Ovary (tissue), 9 donors: Measurements from ENCODE around the gene EHMT2. TPM values are rescaled to one million over a fixed set of nuclear protein-coding genes. Genes with fewer than 3 reads are reported as not detected.

Experiments used
- DNase-seq, 5 donors: peaks; one replicate each; pipeline ENCODE4 v3.0.0-alpha.2; 2019 to 2020
- H3K27ac ChIP-seq, 2 donors: fragments of 200-600 bp; one replicate each; pipeline versions ENCODE4 v1.5.1 to v1.8.0; 2019 to 2022
- H3K27me3 ChIP-seq: fragments of 200-600 bp; one replicate; pipeline ENCODE4 v1.8.0; 2022
- H3K36me3 ChIP-seq: fragments of 200-600 bp; sonication (generic); one replicate; pipeline ENCODE4 v1.5.1; 2019
- H3K4me1 ChIP-seq: one replicate; pipeline ENCODE4 v1.8.1; 2013; ENCODE audit warnings: mild to moderate bottlenecking, moderate library complexity; ENCODE audit not compliant: insufficient read depth
- H3K4me3 ChIP-seq: fragments of 200-600 bp; sonication (generic); one replicate; pipeline ENCODE4 v1.5.1; 2017
- H3K9me3 ChIP-seq, 2 donors: fragments of 200-600 bp in 1 of 2; sonication (generic) in 1 of 2; one replicate each; pipeline versions ENCODE4 v1.5.1 to v1.8.1; 2013 to 2019; ENCODE audit warnings: mild to moderate bottlenecking in 1 of 2, moderate library complexity in 1 of 2
- CTCF ChIP-seq, 3 donors: fragments of 450-650 bp in 2 of 3; fragments of 200-600 bp in 1 of 3; IDR thresholded peaks; one replicate each; pipeline versions ENCODE4 v1.5.1 to v1.8.0; 2016 to 2022; ENCODE audit warnings: antibody characterized with exemption in 3 of 3, mild to moderate bottlenecking in 1 of 3
- EP300 ChIP-seq: sonication (generic); formaldehyde crosslinking; IDR thresholded peaks from one replicate; pipeline ENCODE4 v1.6.1; 2017; ENCODE audit warnings: antibody characterized with exemption
- POLR2A ChIP-seq: fragments of 450-650 bp; IDR thresholded peaks from one replicate; pipeline ENCODE4 v1.6.1; 2017; ENCODE audit warnings: antibody characterized with exemption, mild to moderate bottlenecking, moderate library complexity
- WGBS, 3 donors: extraction: QIAGEN DNeasy Blood & Tissue Kit in 1 of 3; methylation state at CpG; one replicate each; pipeline versions ENCODE4 v1.1.5 to v1.1.7; 2013 to 2017; 5-methylcytosine and 5-hydroxymethylcytosine counted together
- intact Hi-C, 4 donors: fragments of 100-400 bp; cut with DNase I; formaldehyde crosslinking; loops; one replicate each; pipeline versions ENCODE4 v1.11.0 to v1.15.1; 2022 to 2023
- polyA plus RNA-seq, 2 donors: library from polyadenylated mRNA; stranded (reverse); fragments of 200-250 nt in 1 of 2; fragments of 350-450 nt in 1 of 2; fragmentation: Illumina TruSeq in 1 of 2; extraction: RNeasy Lipid Tissue Mini Kit (QIAGEN cat#74804) in 1 of 2; gene quantifications; one replicate each; pipeline ENCODE4 v1.2.3, GENCODE V29; 2013 to 2014
- total RNA-seq, 7 donors: library from RNA; depleted of rRNA in 2 of 7; stranded (reverse); fragments of >200 nt in 2 of 7; fragmentation: NEBNext Ultra II Directional in 3 of 7; extraction: Animal tissue kit (Norgen Biotek cat#: 25700) in 3 of 7; gene quantifications; one replicate each; pipeline versions ENCODE4 v1.1.0 to v1.2.4, GENCODE V29; 2016 to 2023
- donor health status: DM: no; HTN: no; CAD: no; lungs with moderate emphysema.
- donor health status: DM: no; HTN: no; CAD: no.
- donor health status: Bipolar disorder and iron deficiency.
- donor health status: DM: yes; HTN: yes; CAD: no.
- donor health status: DM: no; HTN: no; CAD: no.
- donor health status: DM: yes; HTN: yes; CAD: no.

The EHMT2 gene
- total and polyA plus RNA-seq, 9 donors: 19.7 to 71.7 (median 52.8) TPM

GRCh38 chr6:31886541-31886991 is 10.9 kb downstream of the EHMT2 start:
- no peak for DNase-seq
- Histone ChIP-seq H3K27me3 (no peaks in the 10 kb centered on the region), H3K27ac (no peak overlapping the region), H3K36me3 (no peaks in the 10 kb centered on the region), H3K4me3 (no peak overlapping the region), H3K9me3 (no peaks in the 10 kb centered on the region), H3K4me1 (no peaks in the 10 kb centered on the region)
- intact Hi-C loops: no loop called here
- 88 to 90% (median 90%) methylated on average over 13 to 18 of the region's 18 CpGs for WGBS, 3 donors
- no peak for TF ChIP-seq CTCF (IDR thresholded peaks at IDR 0.05)
- TF ChIP-seq POLR2A: no peak
- TF ChIP-seq EP300: no peak

- H3K4me3 ChIP-seq: no peak overlapping the region
- H3K27me3 ChIP-seq: no peaks in the 10 kb centered on the region
- H3K4me1 ChIP-seq: no peaks in the 10 kb centered on the region
- intact Hi-C loops: no loop called here
- H3K36me3 ChIP-seq: no peaks in the 10 kb centered on the region
- WGBS, 3 donors: 90 to 91% (median 91%) methylated on average over 22 of the region's 22 CpGs
- H3K27ac ChIP-seq: no peak overlapping the region
- no peaks in the 10 kb centered on the region for H3K9me3 ChIP-seq
- DNase-seq: no peak
- no peak for TF ChIP-seq CTCF (IDR thresholded peaks at IDR 0.05)
- no peak for TF ChIP-seq EP300
- no peak for TF ChIP-seq POLR2A
Observed at GRCh38 chr6:31884528-31885035, 12.9 kb downstream of the EHMT2 start.

- H3K27ac ChIP-seq: no peak overlapping the region
- intact Hi-C loops: no loop called here
- H3K4me3 ChIP-seq: no peak overlapping the region
- no peaks in the 10 kb centered on the region for H3K9me3 ChIP-seq
- TF ChIP-seq POLR2A (no peak), EP300 (no peak), CTCF (IDR thresholded peaks at IDR 0.05) (no peak)
- DNase-seq: no peak
- no peaks in the 10 kb centered on the region for H3K4me1 ChIP-seq
- WGBS, 3 donors: 85 to 86% (median 85%) methylated on average over 12 of the region's 12 CpGs
- H3K27me3 ChIP-seq: no peaks in the 10 kb centered on the region
- H3K36me3 ChIP-seq: no peaks in the 10 kb centered on the region
Observed at GRCh38 chr6:31883676-31884075, 13.8 kb downstream of the EHMT2 start.

- no peaks in the 10 kb centered on the region for H3K36me3 ChIP-seq
- no peaks in the 10 kb centered on the region for H3K27me3 ChIP-seq
- no peak for TF ChIP-seq CTCF (IDR thresholded peaks at IDR 0.05)
Observed at GRCh38 chr6:31882344-31882743, 15.2 kb downstream of the EHMT2 start.

More at GRCh38 chr6:31882344-31882743, 15.2 kb downstream of the EHMT2 start:
- Histone ChIP-seq H3K4me1 (no peaks in the 10 kb centered on the region), H3K4me3 (no peak overlapping the region), H3K27ac (no peak overlapping the region), H3K9me3 (no peaks in the 10 kb centered on the region)
- peak in 1 of 5 donors; percentile 38 for DNase-seq
- WGBS, 3 donors: 62 to 82% (median 64%) methylated on average over 6 of the region's 6 CpGs
- intact Hi-C loops: no loop called here
